Activated naive CD8-positive, alpha-beta T cell (primary cell): ENCODE results near the gene BSCL2.

Source experiments
- H3K27ac Mint-ChIP-seq: one replicate; pipeline ENCODE4 v1.8.0; 2021; ENCODE audit warnings: mixed read lengths
- H3K27me3 Mint-ChIP-seq: one replicate; pipeline ENCODE4 v1.8.0; 2021; ENCODE audit warnings: mixed read lengths
- H3K36me3 Mint-ChIP-seq: one replicate; pipeline ENCODE4 v1.8.0; 2021; ENCODE audit warnings: mixed read lengths
- H3K4me1 Mint-ChIP-seq: one replicate; pipeline ENCODE4 v1.8.0; 2021; ENCODE audit warnings: low read depth, mixed read lengths
- H3K4me3 Mint-ChIP-seq: one replicate; pipeline ENCODE4 v1.8.0; 2021; ENCODE audit warnings: mild to moderate bottlenecking, mixed read lengths
- H3K9me3 Mint-ChIP-seq: one replicate; pipeline ENCODE4 v1.8.0; 2021; ENCODE audit warnings: low read depth, mixed read lengths

Gene BSCL2

GRCh38 chr11:62644220-62644619 is 63.0 kb downstream of the BSCL2 start:
- Mint-ChIP-seq H3K9me3 (no peaks in the 10 kb centered on the region), H3K36me3 (peaks cover 5% of the 10 kb centered on the region), H3K27ac (peak overlapping the region; percentile 16), H3K27me3 (no peaks in the 10 kb centered on the region), H3K4me3 (peak overlapping the region; percentile 61), H3K4me1 (peaks cover 42% of the 10 kb centered on the region)
